Fibroblast of skin of left biceps (primary cell): ENCODE data around the gene OSCP1.
A peak's percentile ranks its signal among the peaks of the same experiment; 100 is the strongest.

Source experiments
- DNase-seq, 2 experiments: peaks; one replicate each; pipeline ENCODE4 v3.0.0-alpha.2; 2013; ENCODE audit warnings: low read depth in 2 of 2

Gene OSCP1

DNA sequence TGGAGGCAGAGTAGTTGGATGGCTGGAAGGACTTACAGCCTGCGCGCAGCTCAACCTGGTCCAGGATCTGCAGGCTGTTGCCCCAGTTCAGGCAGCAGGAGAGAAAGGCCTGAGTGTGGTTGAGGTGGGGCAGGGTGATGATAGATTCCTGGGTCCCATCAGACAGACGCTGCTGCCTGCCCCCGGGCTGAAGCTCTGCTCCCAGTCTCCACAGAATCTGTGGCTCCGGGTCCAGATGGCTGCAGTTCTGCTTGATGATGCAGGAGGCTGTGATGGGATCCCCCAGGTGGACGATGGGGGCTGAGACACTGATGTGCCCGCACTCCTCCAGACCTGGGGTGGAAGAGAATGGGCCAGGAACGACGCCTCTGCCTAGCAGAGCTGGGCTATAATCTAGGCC, 25.1 kb upstream of the OSCP1 start:
- no peak for DNase-seq

GRCh38 chr1:36472656-36473055, 22.4 kb upstream of the OSCP1 start:
- no peak for DNase-seq

DNA sequence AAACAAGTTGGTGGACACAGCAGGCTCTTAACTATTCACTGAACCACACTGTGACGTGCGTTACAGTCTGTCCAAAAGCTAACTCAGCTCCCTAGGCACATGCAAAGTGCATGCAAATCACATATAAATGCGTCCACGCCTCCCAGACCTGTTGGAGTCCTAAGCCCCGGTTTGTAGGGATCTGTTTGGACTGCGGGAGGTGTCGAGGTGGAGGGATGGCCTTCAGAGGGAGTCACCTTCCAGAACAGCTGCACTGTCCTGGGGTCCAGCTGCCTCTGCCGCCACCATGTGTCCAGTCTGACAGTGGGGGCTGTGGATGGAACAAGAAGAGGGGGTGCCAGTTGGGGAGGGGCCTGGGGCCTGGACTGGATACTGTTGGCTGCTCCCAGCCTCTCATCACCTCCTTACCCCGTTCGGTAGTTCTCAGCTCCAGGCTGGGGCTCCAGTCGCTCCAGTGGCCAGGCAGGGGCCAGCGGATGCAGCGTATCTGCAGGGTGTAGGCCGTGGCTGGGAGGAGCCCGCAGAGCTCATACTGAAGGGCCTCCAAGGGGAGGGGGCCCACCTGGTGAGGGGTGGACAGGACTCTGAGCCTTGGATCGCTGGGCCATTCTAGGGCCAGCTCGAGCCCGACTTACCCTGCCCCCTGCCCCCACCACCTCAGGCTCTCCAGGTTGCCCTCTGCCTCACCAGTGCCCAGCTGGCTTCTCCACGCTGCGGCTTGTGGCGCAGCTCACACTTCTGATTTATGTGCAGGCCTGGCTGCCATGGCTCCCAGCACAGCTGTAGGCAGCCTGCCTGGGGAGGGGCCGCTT, 21.8 kb upstream of the OSCP1 start:
- DNase-seq, result no peak

- DNase-seq, result no peak
Measured at GRCh38 chr1:36469163-36469562, 18.9 kb upstream of the OSCP1 start.

DNA sequence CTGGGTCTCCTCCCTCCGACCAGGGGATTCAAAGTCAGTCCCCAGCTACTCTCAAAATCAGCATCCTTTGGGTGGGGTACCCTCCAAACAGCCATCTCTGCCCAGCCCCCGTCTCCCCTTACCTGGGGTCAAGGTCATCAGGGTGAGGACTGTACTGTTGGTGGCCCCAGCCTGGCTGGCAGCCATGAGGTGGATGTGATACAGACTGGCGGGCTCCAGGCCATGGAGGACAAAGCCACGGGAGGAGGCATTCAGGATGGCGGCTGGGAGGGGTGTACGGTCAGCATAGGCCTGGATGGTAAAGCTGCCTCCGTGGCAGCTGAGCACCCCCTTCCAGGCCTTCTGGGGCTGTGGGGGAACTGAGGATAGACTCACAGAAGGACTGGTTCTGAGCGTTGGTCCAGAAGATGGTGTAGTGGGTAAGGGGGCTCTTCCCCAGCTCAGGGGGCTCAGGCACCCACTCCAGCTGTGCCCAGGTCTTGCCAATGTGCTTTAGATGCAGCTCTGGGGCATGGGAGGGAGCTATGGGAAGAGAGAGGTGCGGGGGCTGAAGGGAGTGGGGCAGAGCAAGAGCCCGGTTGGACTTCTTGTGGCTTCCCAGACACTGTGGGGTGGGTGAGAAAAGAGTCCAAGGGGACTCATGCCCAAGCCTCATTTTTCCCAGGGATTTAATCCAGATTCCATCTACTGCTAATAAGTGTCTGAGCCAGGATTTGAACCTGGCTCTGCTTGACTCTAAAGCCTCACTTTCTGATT, 17.6 kb upstream of the OSCP1 start:
- DNase-seq, result no peak

GRCh38 chr1:36467027-36467410, 16.8 kb upstream of the OSCP1 start:
- no peak for DNase-seq

DNA sequence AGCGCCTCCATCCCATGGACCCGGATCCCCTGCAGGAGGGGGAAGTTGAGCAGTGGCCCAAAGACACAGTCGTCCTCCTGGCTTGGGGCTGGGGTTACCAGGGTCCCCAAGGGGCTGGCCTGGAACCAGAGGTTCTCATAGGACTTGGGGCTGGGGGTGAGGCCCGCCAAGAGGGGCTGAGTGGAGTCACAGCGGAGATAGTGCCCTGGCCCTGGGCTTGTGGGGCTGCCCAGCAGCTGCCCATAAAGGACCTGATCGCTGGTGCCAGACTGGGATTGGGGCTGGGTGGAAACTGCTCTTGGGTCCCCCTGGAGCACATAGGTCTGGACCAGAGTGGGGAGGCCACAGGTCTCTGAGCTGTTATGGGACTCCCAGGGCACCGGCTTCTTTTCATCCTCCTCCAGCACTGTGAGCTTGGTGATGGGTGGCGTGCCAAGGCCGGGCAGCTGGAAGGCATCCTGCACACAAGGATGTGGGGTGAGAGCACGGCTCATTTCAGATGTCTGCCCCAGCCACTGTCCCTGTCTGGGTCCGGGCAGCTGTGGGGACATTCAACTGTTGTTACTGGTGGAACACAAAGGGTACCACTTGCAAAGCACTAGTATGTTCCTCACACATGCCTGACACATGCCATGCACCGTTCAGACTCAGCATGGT, 16.2 kb upstream of the OSCP1 start:
- DNase-seq, result no peak

- no peak for DNase-seq
Measured at GRCh38 chr1:36465731-36466369, 15.6 kb upstream of the OSCP1 start.

GRCh38 chr1:36464605-36465393, 14.5 kb upstream of the OSCP1 start:
- DNase-seq, result no peak

GRCh38 chr1:36463803-36464604, 13.8 kb upstream of the OSCP1 start, which contains the start of gene MRPS15:
Gene MRPS15, minus strand, starts transcription at chr1:36464384. Its CDS starts 109 bp downstream, at chr1:36464275.
- peak; percentile 81 to 83 for DNase-seq

GRCh38 chr1:36463463-36463802, 13.2 kb upstream of the OSCP1 start:
- DNase-seq, result no peak

DNA sequence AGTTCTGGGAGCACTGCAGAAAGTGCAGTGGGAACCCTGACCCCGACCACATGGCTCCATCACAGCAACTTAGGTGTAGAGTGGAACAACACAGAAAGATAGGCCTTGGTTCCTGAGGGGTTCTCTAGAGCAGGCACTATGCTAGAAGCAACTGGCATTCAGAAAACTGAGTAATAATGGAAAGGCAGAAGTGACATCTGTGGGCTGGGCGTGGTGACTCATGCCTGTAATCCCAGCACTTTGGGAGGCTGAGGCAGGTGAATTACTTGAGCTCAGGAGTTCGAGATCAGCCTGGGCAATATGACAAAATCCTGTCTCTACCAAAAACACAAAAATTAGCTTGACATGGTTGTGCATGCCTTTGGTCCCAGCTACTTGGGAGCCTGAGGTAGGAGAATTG, 8.7 kb upstream of the OSCP1 start:
- DNase-seq, result no peak

DNA sequence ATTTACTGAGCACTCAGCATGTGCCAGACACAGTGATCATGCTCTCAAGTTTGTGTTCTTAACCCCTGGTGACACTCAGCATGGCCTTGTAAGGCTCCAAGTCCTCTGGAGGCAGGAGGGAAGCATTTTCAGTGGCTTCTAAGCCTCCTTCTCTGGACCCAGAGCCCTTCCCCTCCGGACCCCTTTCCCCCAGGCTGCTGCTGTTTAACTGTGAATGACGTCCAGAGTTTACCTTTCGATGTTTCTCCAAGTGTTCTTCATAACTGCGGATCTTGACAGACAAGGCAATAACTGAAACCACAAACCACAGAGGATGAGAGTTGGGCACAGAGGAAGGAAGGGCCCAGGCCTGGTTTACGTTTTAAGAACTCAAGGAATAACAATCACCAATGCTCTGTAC, 7.4 kb upstream of the OSCP1 start:
- DNase-seq, result no peak

GRCh38 chr1:36456391-36456928, 6.2 kb upstream of the OSCP1 start:
- DNase-seq, result no peak

- DNase-seq, result no peak
Measured at GRCh38 chr1:36455386-36455785, 5.1 kb upstream of the OSCP1 start.

DNA sequence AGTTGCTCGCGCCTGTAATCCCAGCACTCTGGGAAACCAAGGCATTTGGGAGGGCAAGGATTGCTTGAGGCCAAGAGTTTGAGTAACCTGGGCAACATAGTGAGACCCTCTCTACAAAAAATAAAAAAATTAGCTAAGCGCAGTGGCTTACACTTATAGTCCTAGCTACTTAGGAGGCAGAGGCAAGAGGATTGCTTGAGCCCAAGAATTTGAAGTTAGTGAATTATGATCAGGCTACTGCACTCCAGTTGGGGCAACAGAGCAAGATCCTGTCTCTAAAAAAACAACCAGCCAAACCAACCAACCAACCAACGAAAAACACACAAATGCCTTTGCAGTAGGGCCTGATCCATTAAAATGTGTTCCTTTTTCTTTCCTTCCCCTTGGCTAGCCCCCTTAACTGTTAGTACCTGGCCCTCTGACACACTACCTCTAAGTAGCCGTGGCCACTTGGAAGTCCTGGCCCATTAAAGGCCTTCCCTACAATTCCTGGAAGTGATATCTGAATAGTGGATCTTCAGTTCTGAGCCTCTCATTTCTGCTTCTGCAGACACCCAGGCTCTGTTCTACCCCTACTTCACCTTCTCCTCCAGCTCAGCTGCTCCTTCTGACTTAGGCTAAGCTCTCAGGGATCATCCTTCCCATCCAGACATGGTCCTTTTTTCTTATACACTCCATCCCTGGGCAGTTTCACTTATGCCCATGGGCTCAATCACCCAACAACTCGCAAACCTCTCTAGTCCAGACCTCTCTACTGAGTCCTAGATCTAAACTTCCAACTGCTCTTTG, 3.5 kb upstream of the OSCP1 start:
- no peak for DNase-seq

DNA sequence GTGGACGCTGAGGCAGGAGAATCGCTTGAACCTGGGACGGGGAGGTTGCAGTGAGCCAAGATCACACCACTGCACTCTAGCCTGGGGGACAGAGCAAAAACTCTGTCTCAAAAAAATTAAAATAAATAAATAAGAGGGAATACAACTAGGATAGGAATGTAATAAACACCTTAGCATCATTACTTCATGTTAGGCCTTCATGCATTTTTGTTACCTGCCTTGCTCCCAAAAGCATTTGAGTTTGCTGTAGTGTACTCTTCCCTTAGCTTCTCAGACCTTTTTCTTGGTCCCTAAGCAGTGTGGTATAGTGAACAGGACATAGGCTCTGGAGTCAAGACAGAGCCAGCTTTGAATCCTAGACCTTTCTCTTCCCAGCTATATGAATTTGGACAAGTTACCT, 2.8 kb upstream of the OSCP1 start:
- no peak for DNase-seq

DNA sequence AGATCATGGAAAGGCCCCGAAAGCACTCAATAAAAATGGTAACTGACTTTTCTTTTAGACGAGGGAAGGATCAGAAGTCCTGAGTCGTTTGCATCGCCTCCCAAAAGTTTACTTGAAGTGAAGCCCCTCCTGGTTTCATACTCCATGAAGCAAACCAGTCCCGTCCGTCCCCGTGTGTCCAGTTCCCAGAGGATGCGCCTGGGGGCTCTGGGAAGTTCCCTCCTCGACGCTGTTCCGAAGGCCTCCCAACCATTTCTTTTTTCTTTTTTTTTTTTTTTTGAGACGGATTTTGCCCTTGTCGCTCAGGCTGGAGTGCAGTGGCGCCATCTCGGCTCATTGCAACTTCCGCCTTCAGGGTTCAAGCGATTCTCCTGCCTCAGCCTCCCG, 661 bp upstream of the OSCP1 start:
- no peak for DNase-seq

- DNase-seq, result no peak
Measured at GRCh38 chr1:36448530-36449056, 1.7 kb downstream of the OSCP1 start.
